AG04450 (cell line): Measurements from ENCODE around the gene FSTL4. TPM values are rescaled to one million over a fixed set of nuclear protein-coding genes. Genes with fewer than 3 reads are reported as not detected.

Source experiments
- CTCF ChIA-PET: fragments of 300-600, 350-600 bp; formaldehyde crosslinking; extraction: SDS; loops from one replicate; lab custom pipeline; 2022; ENCODE audit warnings: antibody characterized with exemption, inconsistent platforms; lab: Charles Lee
- POLR2A ChIA-PET: fragments of 350-600 bp; formaldehyde crosslinking; extraction: SDS; loops from one replicate; lab custom pipeline; 2021; ENCODE audit warnings: antibody characterized with exemption, inconsistent platforms; lab: Yijun Ruan, JAX
- DNase-seq: peaks from one replicate; pipeline ENCODE4 v3.0.0-alpha.2; 2011; ENCODE audit warnings: low read depth, low spot score
- H3K27ac ChIP-seq: one replicate; pipeline ENCODE4 v1.5.1; 2012; ENCODE audit warnings: low read depth, low read length, control low read depth
- H3K27me3 ChIP-seq: one replicate; pipeline ENCODE4 v1.6.0; 2012; ENCODE audit warnings: low read length; ENCODE audit not compliant: control insufficient read depth, insufficient read depth
- H3K4me3 ChIP-seq: 2 replicates; pipeline ENCODE4 v1.5.1; 2011; ENCODE audit warnings: mild to moderate bottlenecking, low read depth, low read length, control low read depth
- H3K9me3 ChIP-seq: 2 replicates; pipeline ENCODE4 v1.5.1; 2012; ENCODE audit warnings: low read length; ENCODE audit not compliant: control insufficient read depth, insufficient read depth
- polyA plus RNA-seq: library from polyadenylated mRNA; depleted of rRNA; stranded (reverse); fragments of >200 nt; gene quantifications from 2 replicates; pipeline ENCODE4 v1.2.3, GENCODE V29; 2011
- TF ChIP-seq, protein P1 (sequence below): IDR thresholded peaks from 2 replicates; pipeline ENCODE4 v1.5.1; 2011; ENCODE audit warnings: low read depth, low read length, control low read depth, inconsistent platforms

FSTL4 gene
- polyA plus RNA-seq, 1 experiment: 0.11 TPM

DNA sequence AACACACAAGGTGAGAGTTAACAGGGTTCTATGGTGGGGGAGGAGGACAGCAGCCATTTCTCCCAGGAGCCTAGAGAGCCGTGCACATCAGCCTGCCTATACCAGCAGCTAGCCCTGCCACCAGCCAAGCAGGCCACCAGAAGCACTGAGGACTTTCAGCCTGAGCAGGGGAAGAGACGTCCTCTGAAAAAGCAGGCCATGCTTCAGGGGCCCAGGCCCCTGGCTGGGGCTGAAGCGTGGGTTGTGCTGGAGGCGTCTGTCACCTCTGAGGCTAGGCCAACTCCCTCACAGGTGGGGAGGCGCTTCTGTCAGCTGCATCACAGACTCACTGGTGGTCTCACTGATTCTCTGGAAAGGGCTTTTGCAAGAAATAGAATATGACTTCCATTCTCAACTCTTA, 16.3 kb downstream of the FSTL4 start:
- Histone ChIP-seq H3K9me3 (no peaks in the 10 kb centered on the region), H3K27me3 (no peaks in the 10 kb centered on the region), H3K4me3 (no peak overlapping the region), H3K27ac (no peak overlapping the region)
- CTCF ChIA-PET: no interaction called here
- TF ChIP-seq, protein P1, sequence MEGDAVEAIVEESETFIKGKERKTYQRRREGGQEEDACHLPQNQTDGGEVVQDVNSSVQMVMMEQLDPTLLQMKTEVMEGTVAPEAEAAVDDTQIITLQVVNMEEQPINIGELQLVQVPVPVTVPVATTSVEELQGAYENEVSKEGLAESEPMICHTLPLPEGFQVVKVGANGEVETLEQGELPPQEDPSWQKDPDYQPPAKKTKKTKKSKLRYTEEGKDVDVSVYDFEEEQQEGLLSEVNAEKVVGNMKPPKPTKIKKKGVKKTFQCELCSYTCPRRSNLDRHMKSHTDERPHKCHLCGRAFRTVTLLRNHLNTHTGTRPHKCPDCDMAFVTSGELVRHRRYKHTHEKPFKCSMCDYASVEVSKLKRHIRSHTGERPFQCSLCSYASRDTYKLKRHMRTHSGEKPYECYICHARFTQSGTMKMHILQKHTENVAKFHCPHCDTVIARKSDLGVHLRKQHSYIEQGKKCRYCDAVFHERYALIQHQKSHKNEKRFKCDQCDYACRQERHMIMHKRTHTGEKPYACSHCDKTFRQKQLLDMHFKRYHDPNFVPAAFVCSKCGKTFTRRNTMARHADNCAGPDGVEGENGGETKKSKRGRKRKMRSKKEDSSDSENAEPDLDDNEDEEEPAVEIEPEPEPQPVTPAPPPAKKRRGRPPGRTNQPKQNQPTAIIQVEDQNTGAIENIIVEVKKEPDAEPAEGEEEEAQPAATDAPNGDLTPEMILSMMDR: no peak
- DNase-seq: no peak
- POLR2A ChIA-PET: no interaction called here

DNA sequence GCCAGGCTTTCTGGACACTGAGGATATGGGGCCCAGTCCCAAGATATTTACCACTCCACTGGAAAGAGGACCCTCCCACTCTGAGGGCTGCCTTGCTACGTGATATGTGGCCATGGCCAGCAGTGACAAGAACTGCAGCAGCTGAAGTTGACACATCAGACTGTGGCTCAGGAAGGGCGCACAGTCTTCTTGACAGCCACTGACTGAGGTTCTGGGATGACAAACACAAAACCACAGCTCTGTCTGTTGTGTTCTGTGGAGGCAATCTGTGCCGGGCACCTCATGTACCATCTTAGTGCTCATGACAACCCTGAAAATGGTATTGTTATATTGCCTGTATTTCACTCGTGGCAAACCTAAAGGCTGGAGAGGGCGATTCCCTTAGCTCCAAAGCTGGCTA, 16.9 kb downstream of the FSTL4 start:
- no peaks in the 10 kb centered on the region for H3K9me3 ChIP-seq
- POLR2A ChIA-PET: no interaction called here
- CTCF ChIA-PET: no interaction called here
- H3K4me3 ChIP-seq: no peak overlapping the region
- no peak for DNase-seq
- TF ChIP-seq, protein P1: no peak
- no peaks in the 10 kb centered on the region for H3K27me3 ChIP-seq
- no peak overlapping the region for H3K27ac ChIP-seq

DNA sequence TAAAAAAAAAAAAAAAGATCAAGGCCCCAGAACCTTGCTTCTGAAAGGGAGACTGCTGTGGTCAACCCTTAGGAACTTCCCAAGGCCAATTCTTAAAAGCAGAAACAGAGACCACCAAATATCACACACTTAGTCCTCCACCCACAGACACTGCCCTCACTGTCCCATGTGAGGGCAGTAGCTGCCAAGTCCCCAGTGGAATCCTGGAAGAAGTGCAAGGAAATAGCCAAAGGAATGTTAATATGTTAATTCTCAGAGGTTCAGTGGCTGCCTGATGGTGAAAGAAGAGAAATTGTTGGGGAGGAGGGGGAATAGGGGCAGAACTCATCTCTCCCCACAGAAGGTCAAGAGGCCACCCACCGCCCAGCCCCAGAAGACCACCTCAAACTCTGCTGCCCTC, 23.1 kb downstream of the FSTL4 start:
- no peak for DNase-seq
- TF ChIP-seq, protein P1: no peak
- Histone ChIP-seq H3K4me3 (no peak overlapping the region), H3K27ac (no peak overlapping the region), H3K27me3 (no peaks in the 10 kb centered on the region), H3K9me3 (no peaks in the 10 kb centered on the region)
- ChIA-PET POLR2A (no interaction called here), CTCF (no interaction called here)

DNA sequence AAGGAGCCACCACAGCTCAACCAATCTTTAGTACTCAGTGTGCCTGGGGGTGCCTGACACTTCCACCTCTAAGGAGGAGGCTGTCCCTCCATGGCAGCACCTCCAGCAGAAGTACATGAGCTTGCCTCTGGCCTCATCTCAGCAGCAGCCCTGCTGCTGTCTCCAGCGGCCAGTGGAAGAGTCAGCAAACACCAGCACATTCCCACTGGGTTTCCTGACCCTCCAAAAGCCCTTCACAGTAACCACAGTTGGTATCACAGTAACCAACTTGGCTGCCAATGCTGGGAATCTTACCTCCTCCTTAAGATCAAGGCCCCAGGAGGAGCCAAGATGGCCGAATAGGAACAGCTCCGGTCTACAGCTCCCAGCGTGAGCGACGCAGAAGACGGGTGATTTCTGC, 29.4 kb downstream of the FSTL4 start:
- CTCF ChIA-PET: no interaction called here
- DNase-seq: no peak
- POLR2A ChIA-PET: no interaction called here
- Histone ChIP-seq H3K9me3 (no peaks in the 10 kb centered on the region), H3K4me3 (no peak overlapping the region), H3K27ac (no peak overlapping the region), H3K27me3 (no peaks in the 10 kb centered on the region)
- TF ChIP-seq, protein P1: no peak

DNA sequence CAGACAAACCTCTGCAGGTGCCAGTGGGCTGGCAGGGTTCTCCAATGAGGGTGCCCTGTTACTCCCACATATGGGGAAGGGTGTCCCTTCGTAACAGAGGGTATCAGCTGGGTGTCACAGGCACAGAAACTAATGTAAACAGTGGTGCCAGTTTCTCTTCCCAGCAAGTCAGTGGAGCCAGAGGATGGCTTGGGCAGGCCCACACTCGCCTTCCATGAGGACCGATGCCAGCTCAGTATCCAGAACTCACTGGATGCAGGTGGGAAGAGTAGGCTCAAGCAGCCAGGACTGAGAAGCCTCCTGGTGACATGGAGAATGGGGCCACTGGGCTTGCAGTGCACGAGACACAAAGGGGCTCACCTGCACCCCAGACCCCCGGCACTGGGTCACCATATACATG, 30.4 kb downstream of the FSTL4 start:
- H3K4me3 ChIP-seq: no peak overlapping the region
- CTCF ChIA-PET: no interaction called here
- no peak for DNase-seq
- H3K9me3 ChIP-seq: no peaks in the 10 kb centered on the region
- TF ChIP-seq, protein P1: no peak
- H3K27me3 ChIP-seq: no peaks in the 10 kb centered on the region
- no peak overlapping the region for H3K27ac ChIP-seq
- POLR2A ChIA-PET: no interaction called here
